GM18511 (cell line): ENCODE data around the gene CCDC63.

ENCODE experiments used
- ATAC-seq: cut with Tn5 transposase; IDR thresholded peaks from one replicate; pipeline ENCODE4 v1.9.1; 2021; ENCODE audit warnings: mild to moderate bottlenecking, moderate library complexity; ENCODE audit not compliant: unreplicated experiment

CCDC63 gene

GRCh38 chr12:110880651-110881050 lies 33.9 kb downstream of the CCDC63 start:
- ATAC-seq, result no peak

GRCh38 chr12:110883251-110883650 lies 36.5 kb downstream of the CCDC63 start:
- no peak for ATAC-seq

DNA sequence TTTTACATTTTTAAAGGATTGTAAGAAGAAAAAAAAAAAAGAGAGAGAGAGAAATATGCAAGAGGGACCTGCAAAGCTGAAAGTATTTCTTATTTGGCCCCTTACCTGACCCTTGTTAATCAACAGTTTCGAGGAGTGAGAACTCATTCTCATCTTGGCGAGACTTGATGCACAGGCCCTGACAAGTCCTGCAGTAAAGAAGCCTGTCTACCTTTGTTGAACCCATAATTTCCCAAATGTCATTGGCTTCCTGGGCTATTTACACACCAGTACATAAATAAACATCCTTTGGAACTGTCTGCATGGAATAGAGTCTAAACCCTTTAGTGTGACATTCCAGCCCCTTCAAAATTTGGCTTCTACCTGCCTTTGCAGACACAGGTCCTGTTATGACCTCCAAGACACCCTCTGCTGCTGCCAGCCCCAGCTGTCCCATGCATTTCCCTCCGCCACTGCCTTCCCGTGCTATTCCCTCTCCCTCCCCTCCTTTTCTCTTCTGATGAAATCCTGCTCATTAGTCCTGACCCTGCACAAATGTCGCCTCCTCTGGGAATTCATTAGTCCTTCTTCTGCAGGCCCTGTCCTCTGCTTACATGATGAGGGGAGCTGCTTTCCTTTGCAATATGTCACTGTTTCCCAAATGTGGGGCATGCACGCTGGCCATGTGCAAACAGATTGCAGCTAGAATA lies 38.5 kb downstream of the CCDC63 start:
- ATAC-seq, result no peak

- ATAC-seq, result no peak
Measured at GRCh38 chr12:110888256-110888991, 41.6 kb downstream of the CCDC63 start.

DNA sequence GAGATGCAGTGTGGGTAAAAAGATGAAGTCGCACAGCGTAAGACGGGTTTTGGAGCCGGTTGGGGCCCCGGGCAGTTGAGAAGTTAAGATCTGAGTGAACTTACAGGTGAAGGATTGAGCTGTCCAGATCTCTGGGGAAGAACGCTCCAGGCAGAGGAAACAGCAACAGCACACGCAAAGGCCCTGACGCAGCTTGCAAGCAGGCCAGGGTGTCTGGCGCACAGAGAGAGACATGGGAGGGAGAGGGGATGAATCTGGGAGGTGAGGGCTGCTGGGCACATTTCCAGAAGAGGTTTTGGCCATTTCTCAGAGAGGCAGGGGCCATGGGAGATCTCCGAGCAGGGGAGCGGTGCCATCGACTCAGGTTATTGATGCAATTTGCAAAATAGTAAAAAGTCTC lies 42.6 kb downstream of the CCDC63 start:
- no peak for ATAC-seq

DNA sequence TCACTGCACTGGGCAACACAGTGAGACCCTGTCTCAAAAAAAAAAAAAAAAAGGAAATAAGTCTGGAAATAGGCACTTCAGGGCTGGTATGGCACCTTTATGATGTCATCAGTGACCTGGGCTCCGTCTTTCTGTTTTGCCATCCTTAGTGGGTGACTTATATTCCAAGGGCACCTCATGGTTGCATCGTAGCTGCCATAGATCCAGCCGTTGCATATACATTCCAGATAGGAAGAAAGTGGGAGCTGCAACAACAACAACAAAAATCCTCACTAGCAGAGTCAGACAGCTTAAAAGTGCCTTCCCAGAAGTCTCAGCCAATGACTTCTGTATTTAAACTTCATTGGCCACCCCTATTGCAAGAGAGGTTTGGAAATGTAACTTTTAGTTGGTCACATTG lies 47.2 kb downstream of the CCDC63 start:
- no peak for ATAC-seq

DNA sequence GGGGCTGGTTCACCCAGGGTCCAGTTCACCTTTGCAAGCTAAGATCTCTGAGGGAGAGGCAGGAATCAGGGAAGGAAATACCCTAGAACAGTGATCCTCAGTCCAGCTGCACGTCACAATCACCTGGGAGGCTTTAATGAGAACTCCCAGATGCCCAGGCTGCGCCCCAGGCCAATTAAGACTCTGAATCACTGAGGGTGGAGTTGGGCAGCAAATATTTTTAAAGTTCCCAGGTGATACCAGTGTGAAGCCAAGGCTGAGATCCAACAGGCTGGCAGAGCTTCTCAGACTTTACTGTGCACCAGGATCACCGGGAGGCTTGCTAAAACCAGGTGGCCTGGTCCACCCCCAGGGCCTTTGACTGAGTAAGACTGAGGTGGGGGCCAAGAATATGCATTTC lies 49.8 kb downstream of the CCDC63 start:
- no peak for ATAC-seq

GRCh38 chr12:110901401-110901800 lies 54.6 kb downstream of the CCDC63 start:
- no peak for ATAC-seq

- ATAC-seq, result no peak
Measured at GRCh38 chr12:110903511-110903910, 56.7 kb downstream of the CCDC63 start.

- no peak for ATAC-seq
Measured at GRCh38 chr12:110906083-110906482, 59.3 kb downstream of the CCDC63 start.

GRCh38 chr12:110906516-110906915 lies 59.7 kb downstream of the CCDC63 start:
- ATAC-seq, result no peak

- ATAC-seq, result no peak
Measured at GRCh38 chr12:110906985-110907384, 60.2 kb downstream of the CCDC63 start.

GRCh38 chr12:110907583-110907982 lies 60.8 kb downstream of the CCDC63 start:
- ATAC-seq, result no peak

DNA sequence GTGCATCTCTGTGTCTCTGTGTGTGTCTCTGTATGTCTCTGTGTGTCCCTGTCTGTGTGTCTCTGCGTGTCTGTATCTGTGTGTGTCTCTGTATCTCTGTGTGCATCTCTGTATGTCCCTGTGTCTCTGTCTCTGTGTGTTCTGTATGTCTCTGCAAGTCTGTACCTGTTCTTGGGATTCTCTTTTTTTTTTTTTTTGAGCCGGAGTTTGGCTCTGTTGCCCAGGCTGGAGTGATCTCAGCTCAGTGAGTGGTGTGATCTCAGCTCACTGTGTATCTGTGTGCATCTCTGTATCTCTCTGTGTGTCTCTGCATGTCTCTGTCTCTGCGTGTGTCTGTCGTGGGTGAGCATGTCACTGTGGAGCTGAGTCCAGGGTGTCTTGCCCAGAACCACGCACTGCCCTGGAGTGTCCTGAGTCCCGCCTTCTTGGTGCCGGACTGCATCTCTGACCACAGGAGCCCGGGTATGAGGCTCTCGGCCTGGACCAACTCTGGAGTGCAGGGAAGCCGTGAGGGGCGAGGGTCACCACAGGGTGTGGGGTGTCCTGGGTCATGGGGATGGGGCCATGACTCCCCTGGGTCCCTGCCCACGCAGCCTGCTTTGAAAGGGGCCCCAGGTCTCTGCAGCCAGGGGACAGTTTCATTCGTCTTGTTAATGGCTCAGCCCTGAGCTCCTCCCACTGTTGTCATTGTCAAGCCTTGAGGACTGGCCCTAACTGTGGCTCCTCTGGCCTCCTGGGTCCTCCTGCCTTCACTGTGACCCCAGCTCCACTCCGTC lies 61.8 kb downstream of the CCDC63 start:
- ATAC-seq, result no peak

DNA sequence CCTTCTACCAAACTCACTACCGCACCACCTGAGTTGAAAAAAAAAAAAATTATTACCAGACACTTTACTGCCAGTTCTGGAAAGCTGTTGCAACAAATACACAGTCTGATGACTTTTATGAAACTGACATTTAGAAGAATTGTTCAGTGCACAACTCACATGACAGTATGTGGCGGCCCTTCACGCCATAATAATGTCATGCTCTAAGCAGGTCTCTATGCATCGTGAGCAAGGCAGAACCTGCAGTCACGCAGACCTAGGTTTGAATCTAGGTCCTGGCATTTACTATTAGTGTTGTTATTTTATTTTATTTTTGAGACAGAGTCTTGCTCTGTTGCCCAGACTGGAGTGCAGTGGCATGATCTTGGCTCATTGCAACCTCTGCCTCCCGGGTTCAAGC lies 65.5 kb downstream of the CCDC63 start:
- ATAC-seq, result no peak

DNA sequence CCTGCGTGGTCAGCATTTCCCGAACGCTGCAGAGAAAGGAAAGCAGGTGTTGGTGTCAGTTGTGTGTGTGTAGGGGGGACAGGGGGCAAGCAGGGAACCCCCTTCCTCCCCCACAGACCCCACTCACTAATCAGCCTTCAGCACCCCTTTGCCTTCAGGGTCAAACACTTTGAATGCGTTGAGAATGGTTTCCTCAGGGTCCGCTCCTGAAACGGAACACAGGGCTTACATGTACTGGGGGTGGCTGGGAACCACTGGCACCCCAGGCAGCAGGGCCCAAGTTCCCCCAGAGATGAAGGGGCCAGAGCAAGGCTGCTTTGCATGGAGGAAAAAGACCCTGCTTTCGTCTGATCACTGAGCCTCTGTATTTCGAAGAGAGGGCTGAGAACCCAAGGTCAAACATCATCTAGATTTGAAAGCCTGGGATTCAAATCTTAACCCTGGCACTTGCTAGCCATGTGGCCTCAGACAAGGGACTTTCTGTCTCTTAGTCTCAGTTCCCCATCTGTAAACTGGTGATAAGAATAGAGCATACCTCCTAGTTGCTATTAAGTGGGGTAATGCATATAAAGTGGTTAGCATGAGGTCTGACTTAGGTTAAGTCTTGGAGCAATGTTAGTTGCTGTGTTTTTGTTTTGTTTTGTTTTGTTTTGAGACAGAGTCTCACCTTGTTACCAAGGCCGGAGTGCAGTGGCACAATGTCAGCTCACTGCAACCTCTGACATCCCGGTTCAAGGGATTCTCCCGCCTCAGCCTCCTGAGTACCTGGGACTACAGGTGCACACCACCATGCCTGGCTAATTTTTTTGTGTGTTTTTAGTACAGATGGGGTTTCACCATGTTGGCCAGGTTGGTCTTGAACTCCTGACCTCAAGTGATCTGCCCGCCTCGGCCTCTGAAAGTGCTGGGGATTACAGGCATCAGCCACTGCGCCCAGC lies 66.6 kb downstream of the CCDC63 start:
- ATAC-seq, result peak; percentile 98

- ATAC-seq, result no peak
Measured at GRCh38 chr12:110916295-110916875, 69.6 kb downstream of the CCDC63 start.

DNA sequence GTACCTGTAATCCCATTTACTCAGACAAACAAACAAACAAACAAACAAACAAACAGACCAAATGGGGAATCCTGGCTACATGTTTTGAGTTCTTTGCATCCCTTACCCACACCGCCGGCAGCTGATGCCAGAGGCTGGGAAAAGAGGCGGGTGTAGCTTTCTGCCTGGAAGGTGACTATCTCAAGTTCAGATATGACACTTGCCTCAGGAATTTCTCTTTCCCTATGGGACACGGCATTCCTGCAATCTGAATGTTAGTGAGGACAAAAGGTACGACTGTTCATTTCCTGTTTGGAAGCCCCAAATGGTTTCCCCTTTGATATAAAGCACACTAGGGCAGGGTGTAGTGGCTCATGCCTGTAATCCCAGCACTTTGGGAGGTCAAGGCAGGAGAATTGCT lies 70.7 kb downstream of the CCDC63 start:
- no peak for ATAC-seq

DNA sequence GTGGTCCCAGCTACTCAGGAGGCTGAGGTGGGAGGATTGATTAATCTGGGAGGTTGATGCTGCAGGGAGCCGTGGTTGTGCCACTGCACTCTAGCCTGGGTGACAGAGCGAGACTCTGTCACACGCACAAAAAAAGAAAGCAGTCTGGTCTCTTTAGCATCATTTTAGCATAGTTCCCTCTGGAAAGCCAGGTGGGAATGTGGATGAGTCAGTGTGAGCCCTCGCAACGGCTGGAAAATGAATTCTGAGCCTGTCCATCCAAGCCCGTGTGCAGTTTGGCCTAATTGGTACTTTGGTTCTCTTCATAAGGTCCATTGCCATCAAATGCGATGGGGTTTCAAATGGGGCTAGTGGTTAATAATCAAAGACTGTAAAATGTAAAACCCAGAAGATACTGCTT lies 71.2 kb downstream of the CCDC63 start:
- ATAC-seq, result no peak

DNA sequence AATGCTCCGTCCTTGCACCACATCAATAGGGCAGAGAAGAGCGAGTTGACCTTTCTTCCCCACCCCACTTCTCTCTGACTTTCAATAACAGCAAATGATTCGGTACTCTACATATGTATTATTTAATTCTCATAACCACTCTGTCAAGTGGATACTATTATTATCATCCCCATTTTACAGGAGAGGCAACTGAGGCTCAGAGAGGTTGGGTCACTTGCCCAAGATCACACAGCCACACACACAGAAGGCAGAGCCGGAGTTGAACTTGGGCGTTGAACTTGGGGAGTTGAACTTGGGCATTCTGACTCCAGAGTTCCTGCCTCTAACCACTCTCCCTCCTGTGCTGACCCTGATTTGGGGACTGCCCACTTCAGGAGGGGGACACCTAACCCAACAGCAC lies 72.9 kb downstream of the CCDC63 start:
- ATAC-seq, result no peak
